ENCODE measurements around the gene IL2RA.
"Not testable (repeated sequence)": the region's sequence is repeated elsewhere in the genome, so short reads cannot be mapped to it uniquely, and the experiment has no call there.

IL2RA gene

DNA sequence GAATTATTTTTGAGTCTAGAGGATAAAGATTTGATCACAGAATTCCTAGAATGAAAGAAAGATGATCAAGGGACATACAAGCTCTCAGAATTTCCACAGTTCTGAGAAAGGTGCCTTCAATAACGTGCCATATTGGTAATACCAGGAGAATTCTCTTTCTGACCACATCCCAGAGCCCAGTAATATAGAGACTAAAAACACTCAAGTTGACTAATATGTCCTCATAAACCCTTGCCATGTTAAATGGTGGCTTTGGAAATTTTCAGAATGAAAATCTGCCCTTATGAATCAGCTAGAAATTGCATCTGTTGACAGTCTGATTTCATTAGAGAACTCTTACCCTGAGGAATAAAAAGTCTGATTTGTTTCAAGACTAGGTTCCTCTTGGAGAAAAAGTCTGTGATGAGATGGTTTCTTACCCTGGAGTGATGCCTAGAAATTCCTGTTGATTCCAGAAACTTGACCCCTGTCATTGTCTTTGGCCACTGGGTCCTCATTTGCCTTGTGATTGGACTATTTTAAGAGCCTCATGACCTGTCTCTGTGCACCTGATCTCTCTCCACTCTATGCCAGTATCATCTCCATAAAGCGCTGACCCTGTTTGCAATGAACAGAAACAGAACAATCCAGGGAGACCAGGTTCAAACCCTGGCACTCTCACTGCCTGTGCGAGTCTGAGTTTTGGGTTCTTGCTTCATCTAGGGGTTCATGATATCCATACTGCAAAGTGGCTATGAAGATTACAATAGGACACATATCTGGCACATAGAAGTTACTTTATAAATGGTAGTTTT, 3.3 kb downstream of the IL2RA start:
- DNase-seq (ENCODE audit: low read depth in 3 of 3), result no peak

DNA sequence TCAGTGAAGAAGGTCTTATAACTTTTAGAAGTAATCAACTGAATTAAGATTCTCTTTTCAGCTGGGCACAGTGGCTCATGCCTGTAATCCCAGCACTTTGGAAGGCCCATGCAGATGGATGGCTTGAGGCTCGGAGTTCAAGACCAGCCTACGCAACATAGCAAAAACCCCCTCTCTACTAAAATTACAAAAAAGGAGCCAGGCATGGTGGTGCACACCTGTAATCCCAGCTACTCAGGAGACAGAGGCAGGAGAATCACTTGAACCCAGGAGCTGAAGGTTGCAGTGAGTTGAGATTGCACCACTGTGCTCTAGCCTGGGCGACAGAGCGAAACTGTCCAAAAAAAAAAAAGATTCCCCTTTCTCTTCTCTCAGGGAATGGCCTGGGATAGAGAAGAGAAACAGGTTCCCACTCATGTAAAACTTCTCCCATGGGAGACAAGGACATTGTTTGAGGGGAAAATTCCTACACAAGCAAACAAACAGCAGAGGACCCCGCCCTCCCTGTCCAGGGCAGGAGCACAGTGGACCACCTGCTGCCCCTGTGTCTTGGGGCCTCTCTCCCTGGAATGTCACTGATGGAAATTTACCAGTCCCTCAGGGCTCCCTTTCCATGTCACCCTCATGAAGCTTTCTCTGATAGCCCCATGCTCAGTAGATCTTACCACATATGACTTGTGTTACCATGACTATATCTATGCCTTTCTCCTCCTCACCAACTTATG, 5.6 kb downstream of the IL2RA start:
- no peak for DNase-seq (ENCODE audit: low read depth in 3 of 3)

DNA sequence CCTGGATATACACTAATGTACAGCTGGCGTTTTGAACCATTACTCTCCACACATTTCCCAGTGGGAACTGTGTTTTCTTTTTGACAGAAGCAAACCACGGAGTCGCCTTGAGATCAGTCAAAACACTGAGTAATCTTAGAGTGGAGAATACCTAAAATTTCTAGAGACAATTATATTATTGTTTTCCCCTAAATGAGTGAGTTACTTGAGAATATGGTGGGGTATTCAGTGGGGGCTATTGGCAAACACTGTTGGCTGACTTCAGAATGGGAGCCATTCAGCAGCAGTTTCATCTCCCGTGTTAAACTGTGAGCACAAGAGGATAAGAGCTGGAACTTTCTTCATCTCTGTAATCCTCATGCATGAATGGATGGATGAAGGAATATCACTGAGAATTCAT, 6.2 kb downstream of the IL2RA start:
- DNase-seq (ENCODE audit: low read depth in 3 of 3), result no peak

DNA sequence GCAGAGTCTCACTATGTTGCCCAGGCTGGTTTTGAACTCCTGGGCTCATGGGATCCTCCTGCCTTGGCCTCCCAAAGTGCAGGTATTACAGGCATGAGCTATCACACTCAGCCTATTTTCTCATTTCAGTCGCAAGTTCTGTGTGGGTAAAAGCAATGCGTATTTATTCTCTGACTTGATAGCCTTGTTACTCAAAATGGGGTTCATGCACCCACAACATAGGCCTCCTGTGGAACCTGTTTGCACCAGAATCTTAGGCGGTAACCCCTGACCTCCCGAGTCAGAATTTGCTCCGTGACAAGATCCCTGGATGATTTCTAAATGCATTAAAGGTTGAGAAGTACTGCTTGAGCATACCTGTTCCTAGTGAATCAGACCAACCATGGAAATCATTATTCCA, 7.3 kb downstream of the IL2RA start:
- no peak for DNase-seq (ENCODE audit: low read depth in 3 of 3)

DNA sequence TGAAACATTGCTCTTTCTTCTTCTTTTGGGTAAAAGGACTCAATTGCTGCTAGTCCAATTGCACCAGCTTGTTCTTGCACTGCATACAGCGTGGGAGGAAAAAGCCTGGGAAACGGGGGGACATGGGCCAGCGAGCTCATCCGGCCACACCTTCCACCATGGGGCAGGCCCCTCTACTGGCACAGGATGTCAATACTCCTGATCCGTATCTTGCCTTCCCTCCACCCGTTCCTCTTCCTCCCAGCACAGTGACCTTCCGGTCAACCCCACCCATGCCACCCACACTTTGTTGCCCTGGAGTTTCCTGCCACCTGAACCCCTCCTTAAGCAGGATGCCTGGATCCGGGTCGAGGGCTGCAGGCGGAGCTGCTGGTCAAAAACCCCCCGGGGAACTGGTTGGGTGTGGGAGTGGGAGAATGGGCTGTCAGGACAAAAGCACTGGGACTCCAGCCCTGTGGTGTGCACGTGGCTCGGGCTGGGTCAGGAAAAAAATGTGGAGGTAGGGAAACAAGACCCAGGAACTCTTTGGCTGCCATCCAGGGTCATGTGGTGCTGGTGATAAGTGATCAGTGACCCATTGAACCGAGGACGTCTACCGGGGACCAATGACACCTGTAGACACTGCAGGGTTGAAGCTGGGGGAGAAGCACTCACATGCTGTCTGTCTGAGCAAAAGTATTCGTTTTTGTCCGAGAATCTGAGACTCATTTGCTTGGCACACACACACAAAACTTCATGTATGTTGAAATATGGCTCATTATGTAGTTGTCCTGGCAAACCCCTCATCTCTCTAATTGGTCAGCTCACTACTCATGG, 8.1 kb downstream of the IL2RA start:
- DNase-seq (ENCODE audit: low read depth in 3 of 3), result no peak

DNA sequence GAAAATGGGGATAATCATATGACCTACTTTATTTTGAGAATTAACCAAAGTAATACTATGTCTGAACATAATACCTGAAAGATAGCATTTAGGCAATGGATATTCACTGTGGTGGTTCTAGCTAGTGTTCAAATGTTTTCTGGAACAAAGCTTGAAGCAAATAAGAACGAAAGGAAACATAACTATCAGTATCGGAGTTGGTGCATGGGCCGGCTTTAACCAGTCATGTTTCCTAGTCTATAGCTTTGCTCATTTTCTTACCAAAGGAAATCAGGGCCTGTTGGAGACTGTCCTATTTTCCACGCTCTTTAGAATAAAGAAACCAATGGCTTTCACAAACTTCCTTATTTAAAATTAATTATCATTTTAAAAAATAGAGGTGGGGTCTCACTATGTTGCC, 8.9 kb downstream of the IL2RA start:
- no peak for DNase-seq (ENCODE audit: low read depth in 3 of 3)

DNA sequence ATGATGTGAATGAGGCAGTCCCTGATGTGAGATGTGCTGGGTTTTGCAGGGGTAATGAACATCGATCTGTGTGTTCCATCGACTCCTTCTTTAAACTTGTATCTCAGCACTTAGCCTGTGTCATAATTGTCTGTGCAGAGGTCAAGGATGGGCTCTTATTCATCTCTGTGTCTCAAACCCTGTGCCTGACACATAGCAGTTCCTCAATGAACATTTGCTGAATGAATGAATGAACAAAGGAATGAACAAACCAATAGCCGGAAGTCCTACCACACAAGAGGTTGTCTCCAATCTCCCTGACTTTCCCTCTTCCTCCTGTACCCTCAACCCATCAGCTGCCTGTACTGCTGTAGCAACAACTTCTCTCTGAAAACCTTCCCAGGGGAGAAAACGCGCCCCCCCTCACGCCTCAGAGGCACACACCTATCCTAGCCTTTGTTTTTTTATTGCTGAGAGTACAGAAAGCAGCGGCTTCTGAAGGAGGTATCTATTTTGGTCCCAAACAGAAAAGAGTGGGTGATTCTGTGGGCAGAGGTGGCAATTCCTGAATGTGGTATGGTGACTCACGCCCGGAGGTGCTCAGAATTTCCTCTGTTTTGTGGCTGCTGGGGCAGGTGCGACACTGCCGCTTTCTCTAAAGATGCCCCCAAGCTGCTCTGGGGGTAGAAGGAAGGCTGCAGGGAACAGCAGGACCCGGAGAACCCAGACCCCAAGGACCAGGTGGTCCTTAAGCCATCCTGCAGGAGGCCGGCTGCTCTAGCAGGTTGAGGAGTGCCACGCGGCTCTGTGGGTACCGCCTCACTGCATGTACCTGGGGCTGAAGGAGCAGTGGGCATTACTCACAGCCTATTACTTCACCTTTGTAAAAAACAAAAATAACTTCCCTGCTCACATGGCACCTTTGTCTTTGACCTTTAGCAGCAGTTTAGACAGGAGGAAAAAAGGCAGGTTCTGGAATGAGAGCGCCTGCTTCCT, 9.6 kb downstream of the IL2RA start:
- peak; percentile 65 to 78 (median 76) for DNase-seq (ENCODE audit: low read depth in 3 of 3)

DNA sequence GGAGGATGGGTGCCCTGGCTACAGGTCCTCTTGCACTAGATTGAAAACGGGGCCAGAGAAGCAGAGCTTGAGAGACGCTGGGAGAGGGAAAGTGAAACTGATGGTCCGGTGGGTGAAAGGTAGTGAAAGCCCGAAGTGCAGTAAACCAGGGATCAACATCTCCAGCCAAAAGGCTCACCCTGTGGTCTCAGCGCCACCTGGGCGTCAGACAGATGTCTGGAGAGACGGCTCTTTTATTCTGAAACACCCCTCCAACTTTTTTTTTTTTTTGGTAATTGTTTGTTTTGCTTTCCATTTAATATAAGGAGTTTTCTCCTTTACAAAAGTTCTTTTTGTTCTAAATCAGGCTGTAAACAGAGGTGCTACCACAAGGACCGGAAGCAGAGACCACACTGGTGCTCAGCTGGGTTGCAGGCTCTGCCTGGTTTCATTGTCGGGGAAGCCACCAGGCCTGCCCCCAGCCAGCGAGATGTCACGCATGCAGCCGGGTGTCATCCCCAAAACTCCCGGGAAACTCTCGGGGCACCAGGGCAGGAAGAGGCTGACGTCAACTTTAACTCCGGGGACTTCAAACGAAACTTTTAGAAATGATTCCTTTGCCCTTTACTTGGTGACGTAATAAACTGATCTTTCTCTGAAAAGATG, 11.2 kb downstream of the IL2RA start:
- peak; percentile 73 to 91 (median 86) for DNase-seq (ENCODE audit: low read depth in 3 of 3)

DNA sequence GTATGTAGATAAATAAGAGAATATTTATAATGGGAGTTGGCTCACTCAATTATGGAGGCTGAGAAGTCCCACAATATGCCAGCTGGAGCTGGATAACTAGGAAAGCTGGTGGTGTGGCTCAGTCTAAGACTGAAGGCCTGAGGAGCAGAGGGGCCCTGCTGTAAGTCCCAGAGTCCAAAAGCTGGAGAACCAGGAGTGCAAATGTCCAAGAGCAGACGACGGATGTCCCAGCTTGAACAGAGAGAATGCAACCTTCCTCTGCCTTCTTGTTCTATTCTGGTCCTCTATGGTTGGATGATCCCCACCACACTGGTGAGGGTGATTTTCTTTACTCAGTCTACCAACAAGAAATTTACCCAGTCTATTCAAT, 13.2 kb downstream of the IL2RA start:
- no peak for DNase-seq (ENCODE audit: low read depth in 3 of 3)

DNA sequence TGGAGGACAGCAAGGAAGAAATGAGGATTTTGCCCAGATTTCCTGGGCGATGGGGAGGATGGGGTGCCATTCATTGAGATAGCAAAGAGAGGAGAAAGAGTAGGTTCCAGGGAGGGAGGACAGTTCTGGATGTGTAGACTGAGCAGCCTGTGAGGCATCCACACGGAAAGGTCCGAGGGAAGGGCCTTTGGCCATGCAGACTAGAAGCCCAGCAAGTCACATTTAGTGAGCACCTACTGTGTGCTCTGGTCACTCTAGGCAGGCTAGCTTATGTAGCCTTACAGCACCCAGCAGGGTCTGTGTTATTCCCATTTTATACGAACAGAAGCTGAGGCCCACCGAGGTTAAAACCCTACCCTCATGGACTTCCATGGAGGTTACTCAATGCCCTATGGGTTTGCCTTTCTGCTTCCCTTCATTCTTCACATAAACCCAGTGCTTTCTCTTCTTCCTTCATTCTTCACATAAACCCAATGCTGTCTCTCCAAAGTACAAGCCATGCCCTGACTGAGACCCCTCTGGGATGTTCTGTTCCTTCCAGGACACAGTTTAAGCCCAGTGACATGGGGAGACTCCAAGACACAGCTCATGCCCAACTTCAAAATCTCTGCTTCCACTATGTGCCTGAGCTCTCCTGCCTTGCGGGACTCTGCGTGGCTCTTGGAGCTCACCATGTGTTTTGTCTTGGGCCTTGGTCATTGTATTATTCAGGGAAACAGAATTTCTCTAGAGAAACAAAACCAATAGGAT, 13.7 kb downstream of the IL2RA start:
- no peak for DNase-seq (ENCODE audit: low read depth in 3 of 3)

DNA sequence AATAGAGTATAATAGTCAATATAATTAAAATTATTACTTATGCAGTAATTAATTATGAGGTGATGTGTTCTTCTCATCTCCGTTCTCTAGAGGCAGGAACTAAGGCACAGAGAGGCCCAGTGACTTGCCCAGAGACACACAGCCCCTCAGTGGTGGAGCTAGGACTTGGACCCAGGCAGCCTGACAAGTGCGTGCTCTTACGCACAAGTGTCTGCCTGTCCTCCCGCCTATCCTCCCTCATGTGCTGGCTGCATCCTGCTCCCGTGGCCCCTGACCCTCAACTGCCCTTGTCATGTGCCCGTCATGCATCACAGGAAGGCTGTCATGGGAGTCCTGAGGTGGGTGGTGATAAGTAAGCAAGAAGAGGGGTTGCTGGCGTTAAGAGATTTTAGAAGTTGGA, 14.3 kb downstream of the IL2RA start:
- DNase-seq (ENCODE audit: low read depth in 3 of 3), result no peak

DNA sequence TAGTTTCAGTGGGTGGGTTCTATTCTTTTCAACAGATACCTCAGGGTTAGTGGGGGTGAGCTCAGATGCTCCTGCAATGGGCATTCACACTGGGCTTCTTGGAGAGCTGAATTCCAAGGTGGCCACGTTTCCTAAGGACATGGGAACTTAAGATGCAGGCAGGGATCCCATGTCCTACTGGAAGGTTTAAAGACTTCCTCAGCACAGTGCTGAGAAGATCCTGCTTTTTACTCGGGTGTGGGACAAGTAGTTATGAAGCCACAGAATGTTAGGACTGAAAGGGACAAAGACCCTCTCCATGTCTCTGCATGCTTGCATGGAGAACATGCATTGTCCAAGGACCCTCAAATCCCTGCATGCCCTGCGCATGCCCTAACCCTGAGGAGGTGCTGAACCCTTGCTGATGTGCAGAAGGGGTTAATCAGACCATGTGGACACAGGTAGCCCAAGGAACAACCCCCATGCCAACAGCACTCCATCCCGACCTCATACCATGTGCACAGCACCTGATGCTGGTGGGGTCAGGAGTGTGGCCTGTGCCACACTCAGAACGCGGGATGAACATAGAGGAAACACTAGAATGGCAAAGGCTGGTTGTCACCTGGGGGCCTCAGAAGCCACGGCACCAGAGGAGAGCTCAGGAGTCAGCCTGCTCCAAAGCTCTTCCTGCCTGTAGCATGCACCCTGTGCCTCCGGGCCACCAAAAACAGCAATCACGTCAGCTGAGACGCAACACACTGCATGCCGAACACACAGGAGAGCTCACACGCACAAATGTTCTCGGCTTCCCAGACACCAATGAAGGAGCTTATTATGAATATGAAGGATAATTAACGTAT, 15.2 kb downstream of the IL2RA start:
- no peak for DNase-seq (ENCODE audit: low read depth in 3 of 3)

DNA sequence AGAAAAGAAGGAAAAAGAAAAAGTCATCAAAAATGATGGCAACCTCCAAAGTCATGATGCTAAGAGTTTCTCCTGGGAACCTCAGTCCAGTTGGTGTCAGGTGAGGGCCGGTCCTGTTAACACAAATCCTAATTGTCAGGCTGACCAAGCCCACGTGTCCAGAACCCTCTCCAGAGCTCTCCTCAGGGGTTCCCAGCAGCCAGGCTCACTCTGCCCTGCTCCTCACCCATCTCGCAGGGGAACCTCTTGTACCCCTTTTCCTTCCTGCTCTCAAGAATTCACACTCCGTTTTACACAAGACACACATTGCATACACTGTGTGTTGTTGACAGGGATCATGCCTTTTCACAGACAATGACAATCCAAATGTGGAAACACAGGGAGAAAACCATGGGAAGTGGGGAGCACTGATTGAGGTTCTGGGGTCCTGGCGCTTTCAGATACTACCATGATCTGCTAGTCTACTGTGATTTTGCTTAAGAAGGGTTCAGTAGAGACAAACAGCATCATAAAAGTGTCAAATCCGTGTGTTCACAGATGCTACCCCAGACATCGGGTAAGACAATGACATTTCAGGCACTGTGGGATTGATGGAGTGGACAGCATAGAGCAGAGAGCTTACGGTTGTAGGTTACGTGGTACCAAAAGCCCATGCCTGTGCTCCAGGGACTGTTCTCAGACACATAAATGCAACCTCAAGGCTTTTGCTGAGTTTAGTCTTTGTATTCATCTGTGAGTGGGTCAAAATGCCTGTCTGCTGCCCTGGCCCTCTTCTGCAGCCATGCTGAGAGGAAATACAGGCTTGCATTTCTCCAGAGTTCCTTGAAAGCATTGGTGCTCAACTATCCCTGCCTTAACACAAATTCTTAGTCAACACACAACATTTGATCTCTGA, 16.0 kb downstream of the IL2RA start:
- DNase-seq (ENCODE audit: low read depth in 3 of 3), result no peak

DNA sequence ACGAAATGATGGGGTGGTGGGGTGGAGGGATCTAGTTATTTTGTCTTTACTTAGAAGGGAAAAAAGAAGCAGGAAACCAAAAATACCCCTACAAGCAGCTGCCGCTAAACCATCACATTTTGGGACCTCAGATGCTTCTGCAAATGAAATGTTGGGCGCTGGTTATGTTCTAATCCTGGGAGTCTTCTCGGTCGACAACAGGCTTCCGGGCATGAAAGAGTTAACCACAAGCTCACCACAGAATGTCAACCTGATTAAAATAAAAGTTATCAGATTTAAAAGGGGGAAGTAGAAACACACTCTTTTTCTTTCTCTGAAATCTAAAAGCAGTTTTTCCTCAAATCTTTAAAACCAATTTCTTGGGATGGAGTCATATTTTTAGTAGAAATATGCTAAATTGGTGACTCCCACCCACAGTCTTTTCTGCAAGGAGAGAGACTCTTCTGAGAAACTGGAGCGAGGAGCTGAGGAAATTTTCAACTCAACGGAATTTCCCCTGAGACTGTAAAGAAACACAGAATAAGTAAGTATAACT, 16.8 kb downstream of the IL2RA start:
- DNase-seq (ENCODE audit: low read depth in 3 of 3), result no peak

DNA sequence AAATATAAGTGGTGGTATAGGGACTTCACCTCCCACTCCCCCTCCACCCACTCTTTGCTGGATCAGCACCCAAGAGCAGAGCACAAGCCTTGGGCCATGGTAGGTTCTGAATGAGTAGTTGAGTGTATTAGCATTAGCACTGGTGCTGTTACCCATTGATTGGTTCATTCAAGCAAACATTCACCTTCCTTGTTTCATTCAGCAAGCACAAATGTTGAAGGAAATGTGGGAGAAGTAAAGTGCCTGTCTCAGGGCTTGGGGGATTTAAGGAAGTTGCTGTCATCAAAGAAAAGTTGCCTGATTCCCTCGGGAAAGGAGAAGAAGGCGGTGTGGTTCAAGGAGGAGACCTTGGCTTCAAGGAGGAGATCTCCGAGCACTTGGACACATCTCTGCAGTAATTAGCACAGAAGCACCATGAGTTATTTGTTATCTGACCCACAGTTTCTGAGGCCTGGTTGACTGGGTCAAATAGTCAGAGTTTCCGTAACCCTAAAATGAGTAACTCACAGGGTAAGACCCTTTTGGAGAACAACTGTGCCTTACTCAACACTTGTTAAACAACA, 17.3 kb downstream of the IL2RA start:
- DNase-seq (ENCODE audit: low read depth in 3 of 3), result no peak

DNA sequence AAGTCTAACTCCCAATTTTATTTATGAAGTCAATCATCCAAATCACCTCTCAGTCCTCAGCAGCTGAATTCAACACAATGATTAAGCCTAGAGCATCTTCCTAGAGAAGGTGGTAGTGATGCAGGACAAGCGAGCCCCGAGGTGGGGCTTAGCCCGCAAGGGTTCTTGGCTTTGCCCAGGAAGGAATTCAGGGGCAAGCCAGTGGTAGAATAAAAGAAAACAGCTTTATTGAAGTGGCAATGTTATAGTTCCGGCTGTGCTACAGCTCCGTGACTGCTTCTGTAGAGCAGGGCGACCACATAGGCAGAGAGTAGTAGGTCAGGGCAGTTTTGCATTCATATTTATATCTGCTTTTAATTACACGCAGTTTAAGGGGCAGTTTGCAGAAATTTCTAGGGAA, 18.1 kb downstream of the IL2RA start:
- no peak for DNase-seq (ENCODE audit: low read depth in 3 of 3)

DNA sequence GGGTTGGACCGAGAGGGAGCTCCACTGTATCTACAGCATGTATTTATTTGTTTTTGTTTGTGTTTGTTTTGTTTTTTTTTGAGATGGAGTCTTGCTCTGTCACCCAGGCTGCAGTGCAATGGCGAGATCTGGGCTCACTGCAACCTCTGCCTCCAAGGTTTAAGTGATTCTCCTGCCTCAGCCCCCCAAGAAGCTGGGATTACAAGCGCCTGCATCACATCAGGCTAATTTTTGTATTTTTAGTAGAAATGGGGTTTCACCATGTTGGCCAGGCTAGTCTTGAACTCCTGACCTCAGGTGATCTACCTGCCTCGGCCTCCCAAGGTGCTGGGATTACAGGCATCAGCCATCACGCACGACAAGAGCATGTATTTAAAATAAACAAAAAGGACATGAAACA, 18.8 kb downstream of the IL2RA start:
- DNase-seq (ENCODE audit: low read depth in 3 of 3), result not testable (repeated sequence)

DNA sequence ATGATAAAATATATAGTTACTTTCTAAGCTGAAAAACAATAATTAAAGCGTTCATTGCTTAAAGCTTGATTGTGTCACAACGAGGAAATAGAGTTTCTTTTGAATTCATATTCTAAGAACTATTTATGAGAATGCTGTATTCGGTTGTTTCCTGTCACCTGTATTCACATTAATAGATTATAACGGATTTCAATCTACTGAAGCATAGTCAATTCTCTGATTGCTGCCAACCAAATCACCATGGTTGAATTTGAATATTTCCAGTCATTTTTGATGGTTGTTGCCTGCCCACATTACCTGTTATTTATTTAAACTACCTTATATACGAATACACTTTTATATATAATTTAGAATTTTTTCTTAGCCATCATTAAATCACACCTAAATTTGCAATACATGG, 22.0 kb downstream of the IL2RA start:
- no peak for DNase-seq (ENCODE audit: low read depth in 3 of 3)
